GM18907 (cell line): ENCODE measurements around the gene HSPE1.

Experiments used
- ATAC-seq: cut with Tn5 transposase; IDR thresholded peaks from one replicate; pipeline ENCODE4 v1.9.1; 2021; ENCODE audit warnings: mild to moderate bottlenecking, moderate library complexity; ENCODE audit not compliant: unreplicated experiment

Gene HSPE1

GRCh38 chr2:197498235-197498936 is 1.8 kb upstream of the HSPE1 start:
- ATAC-seq, result no peak

- ATAC-seq, result peak; percentile 22
Measured at GRCh38 chr2:197498937-197499593, 1.1 kb upstream of the HSPE1 start.

- peak; percentile 9 for ATAC-seq
Measured at GRCh38 chr2:197500503-197501131, 438 bp downstream of the HSPE1 start.

DNA sequence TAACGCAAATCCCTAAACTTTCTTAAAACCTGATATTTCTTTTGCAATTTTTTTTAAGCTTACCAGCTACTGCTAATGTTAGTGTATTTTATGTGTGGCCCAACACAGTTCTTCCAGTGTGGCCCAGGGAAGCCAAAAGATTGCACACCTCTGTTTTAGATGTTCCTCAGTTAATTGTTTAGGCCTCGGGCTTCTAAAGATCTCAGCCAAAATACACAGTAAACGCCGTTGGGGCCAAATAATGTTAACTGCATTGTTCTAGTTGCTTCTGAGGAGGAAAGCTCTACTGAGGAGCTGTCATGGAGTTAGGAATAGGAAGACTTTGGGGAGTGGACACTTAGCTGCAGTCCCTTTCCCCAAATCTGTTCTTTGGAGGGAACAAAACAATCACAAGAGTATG is 2.0 kb downstream of the HSPE1 start:
- ATAC-seq, result no peak

GRCh38 chr2:197502685-197503084 is 2.5 kb downstream of the HSPE1 start:
- no peak for ATAC-seq

DNA sequence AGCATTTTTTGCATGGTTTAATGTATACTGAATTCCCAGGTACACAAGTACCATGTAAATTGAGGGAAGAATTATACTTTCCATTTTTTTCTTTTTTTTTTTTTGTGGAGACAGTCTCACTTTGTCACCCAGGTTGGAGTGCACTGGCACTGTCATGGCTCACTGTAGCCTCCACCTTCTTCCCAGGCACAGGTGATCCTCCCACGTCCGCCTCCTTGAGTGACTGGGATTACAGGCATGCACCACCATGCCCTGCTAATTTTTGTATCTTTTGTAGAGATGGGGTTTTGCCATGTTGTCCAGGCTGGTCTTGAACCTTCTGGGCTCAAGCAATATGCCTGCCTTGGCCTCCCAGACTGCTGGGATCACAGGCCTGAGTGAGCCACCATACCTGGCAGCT is 3.8 kb downstream of the HSPE1 start:
- ATAC-seq, result no peak

- no peak for ATAC-seq
Measured at GRCh38 chr2:197504512-197504911, 4.3 kb downstream of the HSPE1 start.

GRCh38 chr2:197506658-197507057 is 6.5 kb downstream of the HSPE1 start:
- no peak for ATAC-seq

GRCh38 chr2:197513915-197514314 is 13.7 kb downstream of the HSPE1 start:
- ATAC-seq, result no peak

GRCh38 chr2:197514754-197515153 is 14.6 kb downstream of the HSPE1 start:
- ATAC-seq, result no peak

GRCh38 chr2:197515315-197515738 is 15.1 kb downstream of the HSPE1 start:
- ATAC-seq, result no peak

- peak; percentile 96 for ATAC-seq
Measured at GRCh38 chr2:197515739-197516392, 15.7 kb downstream of the HSPE1 start, which contains the start of gene MOB4. Gene MOB4, plus strand, starts transcription at chr2:197516066. Its CDS starts 21 bp downstream, at chr2:197516087.

DNA sequence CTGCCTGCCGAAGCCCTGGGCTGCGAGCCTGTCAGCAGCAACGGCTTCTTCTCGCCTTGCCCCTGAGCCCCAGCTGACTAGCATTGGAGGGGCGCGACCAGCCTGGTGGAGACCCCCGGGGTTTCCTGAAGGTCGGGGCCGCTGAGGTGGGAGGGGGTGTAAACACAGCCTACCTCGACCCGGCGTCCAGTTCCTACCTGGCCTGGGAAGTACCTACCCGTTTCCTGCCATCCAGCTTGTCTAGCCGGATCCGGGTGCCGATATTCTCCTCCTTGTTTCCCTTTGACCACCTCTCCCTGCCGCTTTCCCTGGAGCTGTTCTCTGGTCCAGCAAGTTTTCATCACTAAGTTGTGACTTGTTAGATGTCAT is 16.2 kb downstream of the HSPE1 start:
- peak; percentile 22 for ATAC-seq

GRCh38 chr2:197517150-197517549 is 17.0 kb downstream of the HSPE1 start:
- ATAC-seq, result no peak

GRCh38 chr2:197538412-197538811 is 38.2 kb downstream of the HSPE1 start:
- no peak for ATAC-seq

DNA sequence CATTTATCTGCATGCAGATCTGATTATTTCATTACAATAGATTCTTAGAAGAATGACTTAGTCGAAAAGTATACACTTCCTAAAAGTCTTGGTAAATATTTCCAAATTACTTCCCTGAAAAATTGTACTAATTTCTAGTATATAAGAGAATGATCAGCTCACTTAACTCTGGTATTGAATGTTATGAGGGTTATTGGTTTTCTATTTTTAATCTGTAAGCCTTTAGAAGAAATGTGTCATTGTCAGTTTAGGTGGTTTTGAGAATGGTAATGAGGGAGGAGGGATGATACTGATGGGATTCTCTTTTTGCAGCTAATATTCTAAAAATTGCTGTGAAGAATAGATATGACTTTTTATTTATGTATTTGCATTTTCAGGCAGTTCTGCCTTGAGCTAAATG is 39.6 kb downstream of the HSPE1 start:
- ATAC-seq, result no peak

DNA sequence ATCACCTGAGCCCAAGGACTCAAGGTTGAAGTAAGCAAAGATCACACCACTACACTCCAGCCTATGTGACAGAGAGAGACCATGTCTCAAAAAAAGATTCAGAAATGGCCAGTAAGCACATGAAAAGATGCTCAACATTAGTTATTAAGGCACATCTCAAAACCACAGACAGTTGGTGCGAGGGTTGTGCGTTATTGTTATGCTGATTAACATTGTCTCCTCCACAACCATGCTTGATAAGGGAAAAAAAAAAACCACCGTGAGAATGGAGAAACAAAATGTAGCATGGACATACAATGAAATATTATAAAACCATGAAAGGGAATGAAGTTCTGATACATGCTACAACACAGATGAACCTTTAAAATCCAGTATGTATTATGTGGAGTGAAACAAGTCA is 43.0 kb downstream of the HSPE1 start:
- ATAC-seq, result no peak

GRCh38 chr2:197547163-197547900 is 47.2 kb downstream of the HSPE1 start:
- ATAC-seq, result no peak

DNA sequence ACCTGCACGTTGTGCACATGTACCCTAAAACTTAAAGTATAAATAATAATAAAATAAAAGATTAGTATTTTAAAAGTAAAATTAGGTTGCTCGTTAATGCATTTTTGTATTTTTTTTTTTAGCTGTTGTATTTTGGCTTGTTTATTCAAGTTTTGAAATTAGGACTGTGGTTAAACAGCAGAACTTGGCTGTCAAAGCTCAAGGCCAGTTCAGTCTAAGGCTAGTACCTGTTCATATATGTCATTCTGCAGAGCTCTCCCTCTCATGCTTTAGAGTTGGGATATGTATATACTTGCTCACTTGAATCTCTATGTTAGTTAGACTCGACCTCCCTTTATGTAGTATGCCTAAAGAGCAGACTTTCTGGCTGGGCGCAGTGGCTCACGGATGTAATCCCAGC is 48.4 kb downstream of the HSPE1 start:
- no peak for ATAC-seq

DNA sequence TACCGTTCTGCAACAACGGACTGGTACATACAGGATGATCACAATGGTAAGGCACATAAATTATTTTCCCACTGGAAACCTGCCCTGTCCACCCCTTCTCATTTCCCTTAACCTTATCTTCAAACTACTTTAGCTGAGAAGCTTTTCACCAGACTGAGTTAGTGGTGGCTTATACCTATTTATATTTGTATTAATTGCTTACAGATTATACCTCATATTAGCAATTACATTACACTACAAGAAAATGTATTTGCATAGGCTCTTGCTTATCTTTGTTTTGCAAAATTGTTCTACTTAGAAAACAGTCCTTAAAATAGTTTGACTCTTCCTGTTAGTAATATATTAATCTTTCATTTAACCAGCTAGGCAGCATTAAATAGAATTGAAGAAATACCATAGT is 51.1 kb downstream of the HSPE1 start:
- ATAC-seq, result peak; percentile 60
